GM18951 (cell line): Measurements from ENCODE around the gene ACTN3.

Experiments used
- POLR2A ChIP-seq: IDR thresholded peaks from 4 replicates; pipeline ENCODE4 v1.6.1; 2011; ENCODE audit warnings: mild to moderate bottlenecking; ENCODE audit not compliant: insufficient read length, insufficient read depth; ENCODE audit errors: extremely low read depth
- in situ Hi-C: fragments of 300-500 bp; cut with MboI; formaldehyde crosslinking; loops from one replicate; pipeline ENCODE4 v1.12.0; 2022; ENCODE audit warnings: low sequenced_read_pairs, mixed read lengths, inconsistent platforms; ENCODE audit not compliant: unreplicated experiment

The ACTN3 gene

DNA sequence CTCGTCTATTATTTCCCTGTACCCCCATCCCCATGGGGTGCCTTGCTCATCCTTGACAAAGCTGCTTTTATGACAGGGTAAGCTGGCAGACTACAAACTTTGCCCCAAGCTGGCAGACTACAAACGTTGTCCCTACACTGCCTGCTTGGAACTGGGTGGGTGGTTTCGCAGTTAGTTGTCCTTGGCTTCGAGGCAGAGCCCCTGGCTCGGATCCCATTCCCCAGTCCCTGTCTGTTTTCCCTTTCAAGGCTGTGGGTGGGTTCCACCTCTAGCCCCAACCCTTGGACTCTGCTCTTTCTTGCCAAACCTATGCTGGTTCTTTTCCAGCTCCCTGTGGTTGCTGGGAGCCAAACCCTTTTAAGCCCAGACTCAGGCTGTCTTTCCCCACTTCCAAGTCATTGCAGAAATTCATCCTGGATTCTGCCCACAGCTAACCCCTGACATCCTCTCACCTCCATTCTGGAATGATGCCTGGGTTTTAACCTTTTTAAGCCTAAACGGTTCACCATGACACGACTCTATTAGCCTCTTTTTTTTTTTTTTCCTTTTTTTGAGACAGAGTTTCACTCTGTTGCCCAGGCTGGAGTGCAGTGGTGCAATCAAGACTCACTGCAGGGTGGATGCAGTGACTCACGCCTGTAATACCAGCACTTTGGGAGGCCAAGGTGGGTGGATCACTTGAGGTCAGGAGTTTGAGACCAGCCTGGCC is 60.6 kb downstream of the ACTN3 start:
- no peak for TF ChIP-seq POLR2A
- in situ Hi-C loops: no loop called here

DNA sequence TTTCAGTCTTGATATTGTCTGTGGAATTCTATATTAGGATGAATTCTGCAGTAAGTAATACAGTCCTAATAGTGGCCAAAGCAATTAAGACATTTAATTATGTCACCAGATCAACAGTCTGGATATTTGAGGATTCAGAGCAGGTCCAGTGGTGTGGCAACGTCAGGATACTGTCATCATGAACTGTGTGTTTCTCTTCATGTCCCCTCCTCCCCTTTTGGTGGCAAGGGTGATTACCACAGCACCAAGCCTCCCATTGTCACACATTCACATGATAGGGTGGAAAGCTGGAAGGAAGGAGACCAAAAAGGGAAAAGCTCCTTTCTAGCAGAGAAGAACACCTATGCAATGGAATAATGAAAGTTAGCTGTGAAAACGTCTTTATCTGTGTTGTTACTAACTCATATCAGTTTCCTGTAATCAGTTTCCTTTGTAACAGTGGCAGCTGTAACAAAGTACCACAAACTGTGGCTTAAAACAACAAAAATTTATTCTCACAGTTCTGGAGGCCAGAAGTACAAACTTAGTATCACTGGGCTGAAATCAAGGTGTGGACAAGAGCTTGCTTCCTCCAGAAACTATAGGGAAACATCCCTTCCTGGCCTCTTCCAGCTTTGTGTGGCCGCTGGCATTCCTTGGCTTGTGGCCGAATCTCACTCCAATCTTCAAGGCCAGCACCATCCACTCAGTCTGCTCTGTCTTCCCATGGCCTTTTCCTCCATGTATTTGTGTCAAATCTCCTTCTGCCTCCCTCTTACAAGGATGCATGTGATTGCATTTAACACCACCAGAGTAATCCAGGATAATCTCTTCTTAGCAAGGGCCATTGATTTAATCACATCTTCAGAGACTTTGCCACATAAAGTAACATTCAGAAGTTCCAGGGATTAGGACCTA is 63.3 kb downstream of the ACTN3 start:
- no peak for TF ChIP-seq POLR2A
- in situ Hi-C loops: no loop called here

DNA sequence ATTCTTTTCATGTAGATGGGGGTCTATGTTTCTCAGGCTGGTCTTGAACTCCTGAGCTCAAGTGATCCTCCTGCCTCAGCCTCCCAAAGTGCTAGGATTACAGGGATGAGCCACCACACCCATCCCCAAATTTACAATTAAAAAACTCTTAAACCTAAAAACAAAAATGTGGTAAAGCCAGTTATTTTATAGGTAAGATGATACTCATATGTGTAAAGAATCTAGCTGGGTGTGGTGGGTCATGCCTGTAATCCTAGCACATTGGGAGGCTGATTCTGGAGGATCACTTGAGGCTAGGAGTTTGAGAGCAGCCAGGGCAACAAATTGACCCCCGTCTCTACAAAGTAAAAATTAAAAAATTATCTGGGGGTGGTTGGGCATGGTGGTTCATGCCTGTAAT is 65.8 kb downstream of the ACTN3 start:
- in situ Hi-C loops: no loop called here
- TF ChIP-seq POLR2A: no peak
